HG02623 (cell line): ENCODE results near the gene CAST.
A peak's percentile ranks its signal among the peaks of the same experiment; 100 is the strongest.
"Not testable (repeated sequence)": the region's sequence is repeated elsewhere in the genome, so short reads cannot be mapped to it uniquely, and the experiment has no call there.

Experiments used
- ATAC-seq: cut with Tn5 transposase; IDR thresholded peaks from one replicate; pipeline ENCODE4 v1.9.1; 2021; ENCODE audit warnings: moderate library complexity; ENCODE audit not compliant: unreplicated experiment

CAST gene

GRCh38 chr5:96661855-96662724, at the start of gene CAST:
TSS of gene CAST (plus strand) at chr5:96662376. CDS start at chr5:96662423, 47 bp downstream.
- ATAC-seq, result peak; percentile 56

- no peak for ATAC-seq
Measured at GRCh38 chr5:96614110-96614691, 48.0 kb upstream of the CAST start.

GRCh38 chr5:96615223-96615622, 47.0 kb upstream of the CAST start:
- no peak for ATAC-seq

GRCh38 chr5:96616801-96617200, 45.4 kb upstream of the CAST start:
- no peak for ATAC-seq

- not testable (repeated sequence) for ATAC-seq
Measured at GRCh38 chr5:96618311-96619016, 43.7 kb upstream of the CAST start.

GRCh38 chr5:96619946-96620345, 42.2 kb upstream of the CAST start:
- ATAC-seq, result no peak

GRCh38 chr5:96624596-96624995, 37.6 kb upstream of the CAST start:
- ATAC-seq, result no peak

GRCh38 chr5:96625365-96625764, 36.8 kb upstream of the CAST start:
- no peak for ATAC-seq

GRCh38 chr5:96626956-96627355, 35.2 kb upstream of the CAST start:
- no peak for ATAC-seq

GRCh38 chr5:96627792-96628398, 34.3 kb upstream of the CAST start:
- no peak for ATAC-seq

- no peak for ATAC-seq
Measured at GRCh38 chr5:96628406-96628805, 33.8 kb upstream of the CAST start.

GRCh38 chr5:96629774-96630173, 32.4 kb upstream of the CAST start:
- no peak for ATAC-seq

GRCh38 chr5:96633820-96634219, 28.4 kb upstream of the CAST start:
- ATAC-seq, result no peak

- ATAC-seq, result no peak
Measured at GRCh38 chr5:96634881-96635280, 27.3 kb upstream of the CAST start.

- ATAC-seq, result no peak
Measured at GRCh38 chr5:96636046-96636445, 26.1 kb upstream of the CAST start.

- ATAC-seq, result no peak
Measured at GRCh38 chr5:96636594-96636993, 25.6 kb upstream of the CAST start.

- no peak for ATAC-seq
Measured at GRCh38 chr5:96637196-96637595, 25.0 kb upstream of the CAST start.

- ATAC-seq, result no peak
Measured at GRCh38 chr5:96638561-96638960, 23.6 kb upstream of the CAST start.

GRCh38 chr5:96640696-96641095, 21.5 kb upstream of the CAST start:
- no peak for ATAC-seq

GRCh38 chr5:96641368-96642280, 20.6 kb upstream of the CAST start:
- no peak for ATAC-seq
